Prostate gland (tissue), 2 donors: ENCODE data around the gene CYP11A1.

Source experiments
- POLR2A ChIP-seq: fragments of 450-650 bp; IDR thresholded peaks from one replicate; pipeline ENCODE4 v1.6.1; 2016; ENCODE audit warnings: antibody characterized with exemption, mild to moderate bottlenecking
- POLR2AphosphoS5 ChIP-seq: sonication (generic); formaldehyde crosslinking; IDR thresholded peaks from one replicate; pipeline ENCODE4 v1.6.1; 2017; ENCODE audit warnings: antibody characterized with exemption
- TF ChIP-seq, protein P1 (sequence below), 4 experiments: fragments of 200-600 bp in 2 of 4; fragments of 450-650 bp in 2 of 4; sonication (generic) in 2 of 4; IDR thresholded peaks; 1 replicate in 3 of 4; 2 replicates in 1 of 4; pipeline ENCODE4 v1.5.1; 2016 to 2019; ENCODE audit warnings: antibody characterized with exemption in 4 of 4, mild to moderate bottlenecking in 2 of 4, moderate library complexity in 2 of 4

DNA sequence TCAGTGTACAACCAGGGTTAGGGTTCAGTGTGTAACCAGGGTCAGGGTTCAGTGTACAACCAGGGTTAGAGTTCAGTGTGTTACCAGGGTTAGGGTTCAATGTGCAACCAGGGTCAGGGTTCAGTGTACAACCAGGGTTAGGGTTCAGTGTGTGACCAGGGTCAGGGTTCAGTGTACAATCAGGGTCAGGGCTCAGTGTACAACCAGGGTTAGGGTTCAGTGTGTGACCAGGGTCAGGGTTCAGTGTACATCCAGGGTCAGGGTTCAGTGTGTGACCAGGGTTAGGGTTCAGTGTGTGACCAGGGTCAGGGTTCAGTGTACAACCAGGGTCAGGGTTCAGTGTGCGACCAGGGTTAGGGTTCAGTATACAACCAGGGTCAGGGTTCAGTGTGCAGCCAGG, 33.3 kb downstream of the CYP11A1 start:
- TF ChIP-seq POLR2A (no peak), POLR2AphosphoS5 (no peak)
- TF ChIP-seq, protein P1, sequence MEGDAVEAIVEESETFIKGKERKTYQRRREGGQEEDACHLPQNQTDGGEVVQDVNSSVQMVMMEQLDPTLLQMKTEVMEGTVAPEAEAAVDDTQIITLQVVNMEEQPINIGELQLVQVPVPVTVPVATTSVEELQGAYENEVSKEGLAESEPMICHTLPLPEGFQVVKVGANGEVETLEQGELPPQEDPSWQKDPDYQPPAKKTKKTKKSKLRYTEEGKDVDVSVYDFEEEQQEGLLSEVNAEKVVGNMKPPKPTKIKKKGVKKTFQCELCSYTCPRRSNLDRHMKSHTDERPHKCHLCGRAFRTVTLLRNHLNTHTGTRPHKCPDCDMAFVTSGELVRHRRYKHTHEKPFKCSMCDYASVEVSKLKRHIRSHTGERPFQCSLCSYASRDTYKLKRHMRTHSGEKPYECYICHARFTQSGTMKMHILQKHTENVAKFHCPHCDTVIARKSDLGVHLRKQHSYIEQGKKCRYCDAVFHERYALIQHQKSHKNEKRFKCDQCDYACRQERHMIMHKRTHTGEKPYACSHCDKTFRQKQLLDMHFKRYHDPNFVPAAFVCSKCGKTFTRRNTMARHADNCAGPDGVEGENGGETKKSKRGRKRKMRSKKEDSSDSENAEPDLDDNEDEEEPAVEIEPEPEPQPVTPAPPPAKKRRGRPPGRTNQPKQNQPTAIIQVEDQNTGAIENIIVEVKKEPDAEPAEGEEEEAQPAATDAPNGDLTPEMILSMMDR (IDR thresholded peaks at IDR 0.05), result no peak
